ENCODE results near the gene PAQR8.

DNA sequence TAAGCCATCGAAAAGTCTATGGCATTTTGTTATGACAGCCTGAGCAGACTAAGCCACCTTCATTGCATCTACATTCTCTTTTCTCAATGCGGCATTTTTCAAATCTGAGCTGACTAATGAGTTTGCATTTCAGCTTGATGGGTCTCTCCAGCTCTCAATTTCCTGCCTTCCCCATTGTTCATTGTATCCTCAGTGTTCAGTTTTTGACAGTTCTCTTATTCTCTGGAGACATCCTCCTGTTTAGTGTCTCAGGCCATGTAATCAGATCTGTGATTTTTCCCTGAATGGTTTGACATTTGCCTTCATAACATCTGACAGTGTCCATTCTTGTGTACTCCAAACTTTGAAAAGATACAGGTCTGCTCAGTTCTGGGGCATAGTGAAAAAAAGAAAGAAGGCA is 49.5 kb upstream of the PAQR8 start:
- TF ChIP-seq EZH2 (conservative IDR thresholded peaks at IDR 0.05; ENCODE audit: low read depth, low read length) (no peak), ZNF296 (CRISPR knock-in tag; conservative IDR thresholded peaks at IDR 0.05) (no peak), ZNF121 (CRISPR knock-in tag; IDR thresholded peaks at IDR 0.05) (no peak), ZNF510 (CRISPR knock-in tag; IDR thresholded peaks at IDR 0.05; ENCODE audit: low read depth) (no peak), TCF7L2 (IDR thresholded peaks at IDR 0.05; ENCODE audit: low read depth, low read length) (no peak), ZNF274 (CRISPR knock-in tag; IDR thresholded peaks at IDR 0.05) (no peak), POLR2A (IDR thresholded peaks at IDR 0.05; ENCODE audit: insufficient read depth in 1 of 2, low read depth in 2 of 2, low read length in 2 of 2) (no peak), ZNF235 (CRISPR knock-in tag; IDR thresholded peaks at IDR 0.05; ENCODE audit: borderline replicate concordance) (no peak)
- TF ChIP-seq, protein P1, sequence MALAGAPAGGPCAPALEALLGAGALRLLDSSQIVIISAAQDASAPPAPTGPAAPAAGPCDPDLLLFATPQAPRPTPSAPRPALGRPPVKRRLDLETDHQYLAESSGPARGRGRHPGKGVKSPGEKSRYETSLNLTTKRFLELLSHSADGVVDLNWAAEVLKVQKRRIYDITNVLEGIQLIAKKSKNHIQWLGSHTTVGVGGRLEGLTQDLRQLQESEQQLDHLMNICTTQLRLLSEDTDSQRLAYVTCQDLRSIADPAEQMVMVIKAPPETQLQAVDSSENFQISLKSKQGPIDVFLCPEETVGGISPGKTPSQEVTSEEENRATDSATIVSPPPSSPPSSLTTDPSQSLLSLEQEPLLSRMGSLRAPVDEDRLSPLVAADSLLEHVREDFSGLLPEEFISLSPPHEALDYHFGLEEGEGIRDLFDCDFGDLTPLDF (CRISPR knock-in tag; IDR thresholded peaks at IDR 0.05) = no peak
